Dendritic cell treated with granulocyte-macrophage colony-stimulating factor and Interleukin-4, amounts not matched to agents 40 ng/mL and 50 ng/mL, for 4 days (primary cell): ENCODE results near the gene ZBTB8A.
"Not testable (repeated sequence)": the region's sequence is repeated elsewhere in the genome, so short reads cannot be mapped to it uniquely, and the experiment has no call there.

ENCODE experiments used
- H3K27ac Mint-ChIP-seq: one replicate; pipeline ENCODE4 v1.8.0; 2022; ENCODE audit warnings: mild to moderate bottlenecking, mixed read lengths
- H3K27me3 Mint-ChIP-seq: one replicate; pipeline ENCODE4 v1.8.0; 2022; ENCODE audit warnings: mild to moderate bottlenecking, mixed read lengths
- H3K36me3 Mint-ChIP-seq: one replicate; pipeline ENCODE4 v1.8.0; 2022; ENCODE audit warnings: low read depth, mixed read lengths
- H3K4me1 Mint-ChIP-seq: one replicate; pipeline ENCODE4 v1.8.0; 2022; ENCODE audit warnings: low read depth, mixed read lengths
- H3K4me3 Mint-ChIP-seq: one replicate; pipeline ENCODE4 v1.8.0; 2022; ENCODE audit warnings: mild to moderate bottlenecking, moderate library complexity, mixed read lengths
- H3K9me3 Mint-ChIP-seq: one replicate; pipeline ENCODE4 v1.8.0; 2022; ENCODE audit warnings: mixed read lengths
- intact Hi-C: fragments of 100-400 bp; cut with micrococcal nuclease; formaldehyde crosslinking; loops from one replicate; pipeline ENCODE4 v1.15.0; 2022

ZBTB8A gene

GRCh38 chr1:32642292-32642827, 103.1 kb downstream of the ZBTB8A start:
- peaks cover 12% of the 10 kb centered on the region for H3K36me3 Mint-ChIP-seq
- H3K27ac Mint-ChIP-seq, H3K4me1 Mint-ChIP-seq, H3K4me3 Mint-ChIP-seq, H3K27me3 Mint-ChIP-seq, H3K9me3 Mint-ChIP-seq, intact Hi-C loops: not testable (repeated sequence)

- Mint-ChIP-seq H3K27ac (no peak overlapping the region), H3K9me3 (no peaks in the 10 kb centered on the region), H3K36me3 (peaks cover 9% of the 10 kb centered on the region), H3K4me3 (no peak overlapping the region), H3K27me3 (no peaks in the 10 kb centered on the region), H3K4me1 (peaks cover 12% of the 10 kb centered on the region)
- intact Hi-C loops = no loop called here
These were observed 105.2 kb downstream of the ZBTB8A start for GRCh38 chr1:32644426-32644825.

- Mint-ChIP-seq H3K27ac (no peak overlapping the region), H3K36me3 (peaks cover 35% of the 10 kb centered on the region), H3K27me3 (no peaks in the 10 kb centered on the region), H3K4me1 (peaks cover 28% of the 10 kb centered on the region), H3K4me3 (no peak overlapping the region), H3K9me3 (no peaks in the 10 kb centered on the region)
- intact Hi-C loops = no loop called here
These were observed 108.3 kb downstream of the ZBTB8A start for GRCh38 chr1:32647308-32648134.

GRCh38 chr1:32650248-32650751, 111.1 kb downstream of the ZBTB8A start, which contains the start of gene ZBTB8OS:
TSS of gene ZBTB8OS (minus strand) at chr1:32650550. CDS start at chr1:32650529, 21 bp downstream.
- peak within 1 kb of the TSS; percentile 89 for H3K4me3 Mint-ChIP-seq
- no peaks in the 10 kb centered on the region for H3K9me3 Mint-ChIP-seq
- H3K36me3 Mint-ChIP-seq = peaks cover 61% of the 10 kb centered on the region
- H3K27me3 Mint-ChIP-seq = no peaks in the 10 kb centered on the region
- intact Hi-C loops = loop anchor here (1.0 to 10.0 kb wide), 2 partner anchors 38 to 125 kb away; no protein-coding TSS in a partner anchor
- H3K27ac Mint-ChIP-seq = peak within 1 kb of the TSS; percentile 100
- H3K4me1 Mint-ChIP-seq = peaks cover 44% of the 10 kb centered on the region

GRCh38 chr1:32650752-32651460, 111.7 kb downstream of the ZBTB8A start, which contains the start of gene RBBP4:
TSS of gene RBBP4 (plus strand) at chr1:32651208. CDS start at chr1:32651307, 99 bp downstream.
- intact Hi-C loops = loop anchor here (1.0 to 10.0 kb wide), 2 partner anchors 39 to 126 kb away; no protein-coding TSS in a partner anchor
- H3K9me3 Mint-ChIP-seq = no peaks in the 10 kb centered on the region
- peaks cover 50% of the 10 kb centered on the region for H3K4me1 Mint-ChIP-seq
- peak within 1 kb of the TSS; percentile 89 for H3K4me3 Mint-ChIP-seq
- H3K36me3 Mint-ChIP-seq = peaks cover 61% of the 10 kb centered on the region
- H3K27me3 Mint-ChIP-seq = no peaks in the 10 kb centered on the region
- H3K27ac Mint-ChIP-seq = peak within 1 kb of the TSS; percentile 100

GRCh38 chr1:32651461-32652073, 112.3 kb downstream of the ZBTB8A start:
- Mint-ChIP-seq H3K9me3 (no peaks in the 10 kb centered on the region), H3K27me3 (no peaks in the 10 kb centered on the region), H3K4me3 (peak overlapping the region; percentile 89), H3K27ac (peak overlapping the region; percentile 100), H3K4me1 (peaks cover 51% of the 10 kb centered on the region), H3K36me3 (peaks cover 66% of the 10 kb centered on the region)
- intact Hi-C loops = loop anchor here (10.0 kb wide), 1 partner anchor 127 kb away; no protein-coding TSS in a partner anchor

GRCh38 chr1:32652244-32652962, 113.2 kb downstream of the ZBTB8A start:
- intact Hi-C loops = loop anchor here (10.0 kb wide), 1 partner anchor 128 kb away; no protein-coding TSS in a partner anchor
- peak overlapping the region; percentile 89 for H3K4me3 Mint-ChIP-seq
- H3K4me1 Mint-ChIP-seq = peaks cover 51% of the 10 kb centered on the region
- peak overlapping the region; percentile 100 for H3K27ac Mint-ChIP-seq
- H3K36me3 Mint-ChIP-seq = peaks cover 75% of the 10 kb centered on the region
- no peaks in the 10 kb centered on the region for H3K9me3 Mint-ChIP-seq
- no peaks in the 10 kb centered on the region for H3K27me3 Mint-ChIP-seq
